Endothelial cell of hepatic sinusoid (primary cell): ENCODE data around the gene CTSW.

Source experiments
- in situ Hi-C: cut with HindIII; loops from 2 replicates; pipeline ENCODE4 v1.10.0; 2017; ENCODE audit warnings: low sequenced_read_pairs

Gene CTSW

DNA sequence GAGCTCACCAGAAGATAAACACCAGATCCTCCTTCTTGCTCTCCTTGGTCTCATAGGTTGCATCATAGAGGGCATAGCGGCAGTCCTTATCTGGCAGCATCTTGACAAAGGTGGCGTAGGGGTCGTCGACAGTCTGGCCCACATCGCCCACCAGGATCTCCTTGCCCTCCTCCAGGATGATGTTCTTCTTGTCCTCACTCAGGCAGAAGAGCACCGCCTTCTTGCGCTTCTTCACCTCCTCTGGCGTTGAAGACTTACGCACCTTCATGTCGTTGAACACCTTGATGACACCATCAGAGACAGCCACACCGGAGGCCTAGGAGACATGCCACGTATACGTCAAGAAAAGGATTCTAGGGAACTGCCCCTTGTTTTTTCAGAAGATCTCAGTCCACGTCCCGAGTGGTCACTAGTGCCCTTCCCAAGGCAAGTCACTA is 23.7 kb upstream of the CTSW start:
- in situ Hi-C loops: no loop called here

GRCh38 chr11:65856689-65857499 is 22.7 kb upstream of the CTSW start:
- in situ Hi-C loops: no loop called here

- in situ Hi-C loops: no loop called here
Observed at GRCh38 chr11:65857500-65857852, 22.2 kb upstream of the CTSW start.

GRCh38 chr11:65857853-65858680 is 21.6 kb upstream of the CTSW start, which contains the start of gene CFL1:
TSS of gene CFL1 (minus strand) at chr11:65858180. CDS start at chr11:65858099, 81 bp downstream.
- in situ Hi-C loops: no loop called here

GRCh38 chr11:65858681-65859087 is 21.0 kb upstream of the CTSW start:
- in situ Hi-C loops: no loop called here

- in situ Hi-C loops: no loop called here
Observed at GRCh38 chr11:65859095-65859811, 20.4 kb upstream of the CTSW start.

DNA sequence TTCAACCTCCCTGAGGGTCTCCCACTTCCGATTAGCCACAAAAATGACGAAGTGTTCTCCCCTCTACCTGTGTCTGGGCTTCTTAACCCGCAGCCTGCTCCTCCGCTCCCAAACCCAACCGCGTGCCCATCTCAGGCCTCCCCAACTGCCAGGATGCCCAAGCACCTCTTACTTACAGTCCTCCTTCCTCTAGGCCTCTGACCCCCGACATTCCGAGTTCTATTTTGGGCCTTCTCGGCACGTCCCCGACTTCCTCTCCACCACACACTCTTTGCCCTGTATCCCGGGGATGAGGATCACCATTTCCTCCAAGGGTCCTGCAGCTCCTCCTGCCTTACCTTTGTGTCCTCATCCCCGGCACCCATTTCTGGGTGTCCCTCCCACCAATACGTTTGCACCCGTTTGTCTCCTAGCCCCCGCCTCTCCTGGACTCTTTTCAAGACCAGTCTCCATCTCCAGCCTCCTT is 19.8 kb upstream of the CTSW start:
- in situ Hi-C loops: no loop called here

- in situ Hi-C loops: no loop called here
Observed at GRCh38 chr11:65860278-65861164, 19.1 kb upstream of the CTSW start, which contains the start of gene MUS81. TSS of gene MUS81 (plus strand) at chr11:65860433. CDS start at chr11:65860754, 321 bp downstream.

DNA sequence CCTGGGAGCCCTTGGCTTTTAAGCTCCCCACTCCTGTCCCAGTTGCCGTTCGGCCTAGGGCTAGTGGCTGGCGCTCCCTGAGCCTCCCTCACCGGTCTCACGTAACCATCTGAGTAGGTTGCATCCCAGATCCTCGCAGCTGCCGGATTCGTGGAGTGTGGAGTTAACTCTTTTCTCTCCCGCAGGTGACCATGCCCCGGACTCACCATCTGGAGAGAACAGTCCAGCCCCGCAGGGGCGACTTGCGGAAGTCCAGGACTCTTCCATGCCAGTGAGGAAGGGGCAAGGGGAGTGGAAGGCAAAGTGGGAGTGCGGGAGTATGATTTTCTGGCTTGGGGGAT is 18.5 kb upstream of the CTSW start:
- in situ Hi-C loops: no loop called here

DNA sequence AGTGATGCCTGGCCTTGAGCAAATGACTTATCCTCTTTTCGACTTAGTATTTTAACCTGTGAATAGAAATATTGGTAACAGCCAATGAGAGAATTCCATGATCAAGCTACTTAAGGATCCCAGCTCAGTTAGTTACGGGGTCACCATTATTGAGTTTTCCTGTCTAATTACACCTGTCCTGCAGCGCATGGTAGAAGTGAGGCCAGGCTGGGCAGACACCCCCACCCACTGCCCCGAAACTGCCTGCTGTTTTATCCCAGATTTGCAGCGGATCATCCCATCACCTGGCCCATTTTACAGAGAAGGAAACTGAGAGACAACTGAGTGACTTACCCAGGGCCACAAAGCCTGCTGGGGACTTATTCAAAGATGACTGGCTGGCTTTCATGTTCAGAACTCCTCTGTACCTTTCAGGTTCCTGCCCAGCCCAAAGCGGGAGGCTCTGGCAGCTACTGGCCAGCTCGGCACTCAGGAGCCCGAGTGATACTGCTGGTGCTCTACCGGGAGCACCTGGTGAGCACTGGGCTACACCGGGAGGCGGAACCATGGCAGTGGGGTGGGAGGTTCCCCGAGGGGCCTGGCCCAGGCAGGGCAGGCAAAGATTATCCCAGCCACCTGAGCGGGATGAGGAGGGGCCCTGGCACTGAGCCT is 18.0 kb upstream of the CTSW start:
- in situ Hi-C loops: no loop called here

- in situ Hi-C loops: no loop called here
Observed at GRCh38 chr11:65862191-65862735, 17.4 kb upstream of the CTSW start.

DNA sequence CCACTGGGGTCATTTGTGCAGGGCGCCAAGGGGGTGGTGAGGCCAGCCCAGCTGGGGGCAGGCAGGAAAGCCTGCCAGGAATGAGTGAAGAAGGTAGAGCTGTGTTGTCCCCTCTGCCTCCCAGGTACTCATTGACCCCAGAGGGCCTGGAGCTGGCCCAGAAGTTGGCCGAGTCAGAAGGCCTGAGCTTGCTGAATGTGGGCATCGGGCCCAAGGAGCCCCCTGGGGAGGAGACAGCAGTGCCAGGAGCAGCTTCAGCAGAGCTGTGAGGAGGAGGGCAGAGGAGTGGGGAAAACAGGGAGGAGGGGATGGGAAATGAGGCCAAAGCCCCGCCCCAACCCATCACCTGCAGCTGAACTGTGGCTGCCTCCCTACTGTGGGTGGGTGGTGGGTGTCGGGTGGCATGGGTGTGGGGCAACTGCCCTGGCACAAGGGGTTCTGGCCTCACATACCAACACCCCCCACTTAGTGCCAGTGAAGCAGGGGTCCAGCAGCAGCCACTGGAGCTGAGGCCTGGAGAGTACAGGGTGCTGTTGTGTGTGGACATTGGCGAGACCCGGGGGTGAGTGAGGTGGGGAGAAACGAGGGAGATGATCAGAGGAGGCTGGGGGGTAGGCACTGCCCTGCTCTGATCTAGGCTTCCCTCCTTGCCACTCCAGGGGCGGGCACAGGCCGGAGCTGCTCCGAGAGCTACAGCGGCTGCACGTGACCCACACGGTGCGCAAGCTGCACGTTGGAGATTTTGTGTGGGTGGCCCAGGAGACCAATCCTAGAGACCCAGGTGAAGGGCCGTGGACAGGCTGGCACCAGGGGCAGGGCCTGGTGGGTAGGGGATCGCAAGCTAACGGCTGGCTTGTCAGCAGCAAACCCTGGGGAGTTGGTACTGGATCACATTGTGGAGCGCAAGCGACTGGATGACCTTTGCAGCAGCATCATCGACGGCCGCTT is 16.4 kb upstream of the CTSW start:
- in situ Hi-C loops: no loop called here

DNA sequence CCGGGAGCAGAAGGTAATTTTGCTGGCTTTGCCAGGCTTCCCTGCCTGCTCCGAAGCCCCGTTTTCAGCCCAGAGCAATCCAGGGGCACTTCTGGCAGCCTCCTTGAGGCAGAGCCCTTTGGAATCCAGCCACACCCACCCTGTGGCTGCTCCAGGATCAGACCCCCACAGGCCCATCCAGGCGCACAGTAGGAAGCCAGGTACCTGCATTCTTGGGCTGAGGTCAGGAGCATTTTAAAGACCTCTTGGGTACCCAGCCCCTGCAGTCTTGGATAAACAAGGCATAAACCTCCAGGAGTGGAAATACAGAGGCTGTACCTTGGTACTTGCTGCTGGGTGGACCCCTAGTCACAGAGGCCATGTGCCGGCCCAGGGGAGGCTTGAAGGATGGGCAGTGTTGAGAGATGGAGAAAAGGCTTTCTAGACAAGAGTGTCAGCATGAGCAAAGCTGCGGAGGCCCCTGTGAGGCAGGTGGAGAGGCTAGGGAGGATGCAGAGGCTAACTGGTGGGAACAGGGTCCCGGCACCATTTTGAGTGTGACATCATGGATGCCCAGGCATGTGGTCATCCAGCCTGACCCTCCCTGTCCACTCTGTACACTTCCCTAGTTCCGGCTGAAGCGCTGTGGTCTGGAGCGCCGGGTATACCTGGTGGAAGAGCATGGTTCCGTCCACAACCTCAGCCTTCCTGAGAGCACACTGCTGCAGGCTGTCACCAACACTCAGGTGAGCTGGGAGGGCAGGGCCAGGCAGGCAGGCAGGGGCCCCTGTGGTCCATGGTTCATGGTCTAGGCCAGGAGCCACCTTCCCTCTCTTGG is 15.5 kb upstream of the CTSW start:
- in situ Hi-C loops: no loop called here

- in situ Hi-C loops: no loop called here
Observed at GRCh38 chr11:65864706-65865471, 14.7 kb upstream of the CTSW start.

DNA sequence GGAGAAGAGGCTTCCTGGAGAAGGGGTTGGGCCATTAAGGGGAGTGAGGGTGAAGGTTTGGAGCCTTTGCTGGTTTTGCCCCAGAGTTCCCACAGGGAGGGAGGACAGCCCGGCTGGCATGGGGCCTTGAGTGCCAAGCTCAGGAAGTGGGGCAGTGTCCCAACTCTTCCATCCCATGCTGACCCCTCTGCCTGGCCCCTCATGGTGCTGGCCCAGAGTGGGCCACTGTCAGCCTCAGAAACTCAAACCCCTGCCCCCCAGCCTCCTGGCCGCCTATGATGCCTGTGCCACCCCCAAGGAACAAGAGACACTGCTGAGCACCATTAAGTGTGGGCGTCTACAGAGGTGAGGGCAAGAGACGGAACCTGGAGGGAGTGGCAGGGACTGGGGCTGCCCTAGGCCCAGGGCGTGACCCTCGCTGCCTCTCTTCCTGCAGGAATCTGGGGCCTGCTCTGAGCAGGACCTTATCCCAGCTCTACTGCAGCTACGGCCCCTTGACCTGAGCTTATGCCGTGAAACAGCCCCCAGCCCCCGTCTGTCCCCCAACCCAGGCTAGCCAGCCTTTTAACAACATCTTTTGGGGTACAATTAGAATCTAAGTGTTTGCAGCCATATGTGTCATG is 14.0 kb upstream of the CTSW start:
- in situ Hi-C loops: no loop called here

GRCh38 chr11:65866509-65867283 is 12.9 kb upstream of the CTSW start:
- in situ Hi-C loops: no loop called here
